ENCODE measurements around the gene KRTAP6-3.

Gene KRTAP6-3

DNA sequence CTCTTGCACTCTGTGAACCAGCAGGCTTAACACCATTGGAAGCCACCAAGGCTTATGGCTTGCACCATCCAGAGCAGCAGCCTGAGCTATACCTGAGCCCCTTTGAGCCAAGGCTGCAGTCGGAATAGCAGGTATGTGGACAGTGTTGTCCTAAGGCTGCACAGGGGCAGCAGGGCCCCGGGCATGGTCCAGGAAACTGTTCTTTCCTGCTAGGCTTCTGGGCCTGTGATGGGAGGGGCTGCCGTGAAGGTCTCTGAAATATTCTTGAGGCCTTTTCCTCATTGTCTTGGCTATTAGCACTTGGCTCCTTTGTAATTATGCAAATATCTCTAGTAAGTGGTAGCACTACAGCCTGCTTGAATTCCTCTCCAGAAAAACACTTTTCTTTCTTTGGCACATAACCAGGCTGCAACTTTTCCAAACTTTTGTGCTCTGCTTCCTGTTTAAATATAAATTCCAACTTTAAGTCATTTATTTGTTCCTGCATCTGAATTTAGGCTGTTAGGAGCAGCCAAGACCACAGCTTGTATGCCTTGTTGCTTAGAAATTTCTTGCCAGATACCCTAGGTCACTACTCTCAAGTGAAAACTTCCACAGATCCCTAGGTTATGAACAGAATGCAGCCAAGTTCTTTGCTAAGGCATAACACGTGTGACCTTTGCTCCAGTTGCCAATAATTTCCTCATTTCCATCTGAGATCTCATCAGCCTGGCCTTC, 33.4 kb downstream of the KRTAP6-3 start:
- Histone ChIP-seq H3K27me3 (ENCODE audit: low read depth, low read length) (no peaks in the 10 kb centered on the region), H3K4me1 (ENCODE audit: control insufficient read depth in 1 of 2, insufficient read depth in 2 of 2, low read length in 2 of 2) (no peaks in the 10 kb centered on the region), H3K27ac (ENCODE audit: low read length) (no peak overlapping the region), H3K9me3 (ENCODE audit: control insufficient read depth in 1 of 2, low read length in 2 of 2) (no peaks in the 10 kb centered on the region), H3K4me3 (ENCODE audit: low read depth in 1 of 2, low read length in 2 of 2) (no peak overlapping the region), H3K36me3 (ENCODE audit: control insufficient read depth in 1 of 2, insufficient read depth in 2 of 2, low read length in 2 of 2) (no peaks in the 10 kb centered on the region)

DNA sequence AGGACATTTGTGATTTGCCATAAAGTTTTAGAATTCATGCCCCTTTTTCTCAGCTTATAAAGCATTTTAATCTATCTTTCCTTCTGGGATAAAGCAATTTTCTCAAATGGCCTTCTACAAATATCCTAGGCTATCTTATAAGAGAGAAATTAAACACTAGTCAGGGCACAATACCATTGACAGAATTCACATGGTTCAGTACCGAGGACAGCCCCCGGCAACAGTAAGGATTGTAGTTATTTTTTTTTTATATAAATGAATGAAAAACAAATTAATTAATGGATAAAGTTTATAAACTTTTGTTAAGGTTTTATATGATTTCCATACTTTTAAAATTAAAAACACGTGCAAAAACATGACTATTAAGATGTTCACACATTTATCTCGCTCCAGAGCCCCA, 35.9 kb downstream of the KRTAP6-3 start:
- Histone ChIP-seq H3K36me3 (ENCODE audit: control insufficient read depth in 1 of 2, insufficient read depth in 2 of 2, low read length in 2 of 2) (no peaks in the 10 kb centered on the region), H3K4me1 (ENCODE audit: control insufficient read depth in 1 of 2, insufficient read depth in 2 of 2, low read length in 2 of 2) (no peaks in the 10 kb centered on the region), H3K4me3 (ENCODE audit: low read depth in 1 of 2, low read length in 2 of 2) (no peak overlapping the region), H3K27ac (ENCODE audit: low read length) (no peak overlapping the region), H3K27me3 (ENCODE audit: low read depth, low read length) (no peaks in the 10 kb centered on the region), H3K9me3 (ENCODE audit: control insufficient read depth in 1 of 2, low read length in 2 of 2) (peaks cover 0 to 5% of the 10 kb centered on the region in 2 donors)

DNA sequence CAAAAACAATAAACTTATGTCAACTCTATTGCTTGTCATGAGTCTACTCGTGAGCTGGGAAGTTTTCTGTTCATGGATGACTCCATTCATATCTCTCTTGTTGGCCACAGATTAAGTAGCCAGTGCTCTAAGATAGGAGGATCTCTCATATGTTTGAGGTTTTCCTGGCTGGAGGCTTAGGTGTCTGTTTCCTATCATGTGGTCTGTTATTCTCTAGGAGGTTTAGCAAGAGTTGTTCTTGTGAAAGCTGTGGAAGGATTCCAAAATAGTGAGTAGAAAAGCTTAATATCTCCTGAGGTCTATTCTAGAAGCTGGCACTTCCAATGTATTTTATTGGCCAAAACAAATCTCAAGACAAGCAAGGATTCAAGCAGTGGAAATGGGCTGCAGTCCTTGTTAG, 37.0 kb downstream of the KRTAP6-3 start:
- no peak overlapping the region for H3K27ac ChIP-seq (ENCODE audit: low read length)
- H3K9me3 ChIP-seq (ENCODE audit: control insufficient read depth in 1 of 2, low read length in 2 of 2), result peaks cover 0 to 5% of the 10 kb centered on the region in 2 donors
- H3K36me3 ChIP-seq (ENCODE audit: control insufficient read depth in 1 of 2, insufficient read depth in 2 of 2, low read length in 2 of 2), result no peaks in the 10 kb centered on the region
- no peaks in the 10 kb centered on the region for H3K4me1 ChIP-seq (ENCODE audit: control insufficient read depth in 1 of 2, insufficient read depth in 2 of 2, low read length in 2 of 2)
- no peak overlapping the region for H3K4me3 ChIP-seq (ENCODE audit: low read depth in 1 of 2, low read length in 2 of 2)
- no peaks in the 10 kb centered on the region for H3K27me3 ChIP-seq (ENCODE audit: low read depth, low read length)

DNA sequence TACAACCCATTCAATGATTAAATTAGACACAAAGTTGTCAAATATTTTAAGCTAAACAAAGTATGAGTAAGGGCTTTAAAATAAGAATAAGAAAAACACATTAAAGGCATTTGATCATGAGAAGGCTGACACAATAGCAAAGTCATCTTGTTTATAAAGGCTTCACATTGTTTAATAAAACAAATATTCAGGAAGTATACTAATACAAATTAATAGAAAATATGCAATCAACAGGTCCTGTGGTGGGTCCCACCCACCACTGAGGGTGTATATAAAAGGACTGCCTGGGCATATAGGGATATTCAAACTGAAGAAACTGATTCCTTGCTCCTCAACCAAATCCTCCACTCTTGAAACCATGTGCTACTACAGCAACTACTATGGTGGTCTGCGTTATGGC, 42.7 kb downstream of the KRTAP6-3 start, which contains the start of gene KRTAP20-2:
Gene KRTAP20-2, plus strand, starts transcription at position 301 of the 400 bp plus-strand sequence. Its CDS starts 58 bp downstream, at position 359.
- Histone ChIP-seq H3K36me3 (ENCODE audit: control insufficient read depth in 1 of 2, insufficient read depth in 2 of 2, low read length in 2 of 2) (no peaks in the 10 kb centered on the region), H3K4me3 (ENCODE audit: low read depth in 1 of 2, low read length in 2 of 2) (no peak within 1 kb of the TSS), H3K9me3 (ENCODE audit: control insufficient read depth in 1 of 2, low read length in 2 of 2) (peaks cover 0 to 5% of the 10 kb centered on the region in 2 donors), H3K27ac (ENCODE audit: low read length) (no peak within 1 kb of the TSS), H3K4me1 (ENCODE audit: control insufficient read depth in 1 of 2, insufficient read depth in 2 of 2, low read length in 2 of 2) (no peaks in the 10 kb centered on the region), H3K27me3 (ENCODE audit: low read depth, low read length) (no peaks in the 10 kb centered on the region)

DNA sequence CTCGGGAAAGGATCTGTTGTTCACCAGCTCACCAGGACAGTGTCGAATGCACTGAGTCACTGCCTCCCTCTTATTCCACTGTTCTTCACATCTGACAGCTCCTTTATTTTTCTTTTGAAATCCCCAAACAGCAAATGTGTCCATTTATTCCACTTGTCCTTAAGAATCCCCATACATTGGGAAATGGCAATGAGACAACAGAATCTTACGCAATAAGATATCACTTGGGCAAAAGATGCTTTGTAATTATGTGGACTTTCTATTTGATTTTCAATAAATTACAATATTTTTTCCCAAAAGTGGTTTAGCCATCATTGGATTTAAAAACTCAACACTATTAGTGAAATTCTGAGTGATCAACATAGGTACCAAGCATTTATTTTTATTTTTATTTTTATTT, 46.4 kb downstream of the KRTAP6-3 start:
- Histone ChIP-seq H3K4me3 (ENCODE audit: low read depth in 1 of 2, low read length in 2 of 2) (no peak overlapping the region), H3K36me3 (ENCODE audit: control insufficient read depth in 1 of 2, insufficient read depth in 2 of 2, low read length in 2 of 2) (no peaks in the 10 kb centered on the region), H3K27ac (ENCODE audit: low read length) (no peak overlapping the region), H3K4me1 (ENCODE audit: control insufficient read depth in 1 of 2, insufficient read depth in 2 of 2, low read length in 2 of 2) (no peaks in the 10 kb centered on the region), H3K9me3 (ENCODE audit: control insufficient read depth in 1 of 2, low read length in 2 of 2) (no peaks in the 10 kb centered on the region), H3K27me3 (ENCODE audit: low read depth, low read length) (no peaks in the 10 kb centered on the region)

DNA sequence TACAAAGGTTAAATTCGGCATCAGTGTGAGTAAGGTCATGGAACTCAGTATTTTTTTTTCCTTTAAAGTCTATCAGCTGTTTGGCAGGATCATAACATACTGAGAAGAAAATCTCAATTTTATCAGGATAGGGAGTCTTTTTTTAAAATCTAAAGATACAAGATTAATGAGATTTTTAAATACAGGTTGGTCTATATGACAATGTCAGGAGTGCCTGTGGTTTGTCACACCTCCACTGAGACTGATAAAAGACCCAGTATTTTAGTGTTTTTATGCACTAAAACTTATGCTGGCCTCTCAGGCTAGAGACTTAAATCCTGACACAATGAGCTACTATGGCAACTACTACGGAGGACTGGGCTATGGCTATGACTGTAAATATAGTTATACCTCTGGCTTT, 50.3 kb downstream of the KRTAP6-3 start, which contains the start of gene KRTAP20-3:
Gene KRTAP20-3, plus strand, starts transcription at position 301 of the 400 bp plus-strand sequence.
- Histone ChIP-seq H3K4me3 (ENCODE audit: low read depth in 1 of 2, low read length in 2 of 2) (no peak within 1 kb of the TSS), H3K27ac (ENCODE audit: low read length) (no peak within 1 kb of the TSS), H3K4me1 (ENCODE audit: control insufficient read depth in 1 of 2, insufficient read depth in 2 of 2, low read length in 2 of 2) (no peaks in the 10 kb centered on the region), H3K36me3 (ENCODE audit: control insufficient read depth in 1 of 2, insufficient read depth in 2 of 2, low read length in 2 of 2) (no peaks in the 10 kb centered on the region), H3K9me3 (ENCODE audit: control insufficient read depth in 1 of 2, low read length in 2 of 2) (no peaks in the 10 kb centered on the region), H3K27me3 (ENCODE audit: low read depth, low read length) (no peaks in the 10 kb centered on the region)
